Ovary (tissue), 9 donors: ENCODE measurements around the gene MICA. TPM values are rescaled to one million over a fixed set of nuclear protein-coding genes. Genes with fewer than 3 reads are reported as not detected.
"Not testable (repeated sequence)": the region's sequence is repeated elsewhere in the genome, so short reads cannot be mapped to it uniquely, and the experiment has no call there.

Experiments
- DNase-seq, 5 donors: peaks; one replicate each; pipeline ENCODE4 v3.0.0-alpha.2; 2019 to 2020
- H3K27ac ChIP-seq, 2 donors: fragments of 200-600 bp; one replicate each; pipeline versions ENCODE4 v1.5.1 to v1.8.0; 2019 to 2022
- H3K27me3 ChIP-seq: fragments of 200-600 bp; one replicate; pipeline ENCODE4 v1.8.0; 2022
- H3K36me3 ChIP-seq: fragments of 200-600 bp; sonication (generic); one replicate; pipeline ENCODE4 v1.5.1; 2019
- H3K4me1 ChIP-seq: one replicate; pipeline ENCODE4 v1.8.1; 2013; ENCODE audit warnings: mild to moderate bottlenecking, moderate library complexity; ENCODE audit not compliant: insufficient read depth
- H3K4me3 ChIP-seq: fragments of 200-600 bp; sonication (generic); one replicate; pipeline ENCODE4 v1.5.1; 2017
- H3K9me3 ChIP-seq, 2 donors: fragments of 200-600 bp in 1 of 2; sonication (generic) in 1 of 2; one replicate each; pipeline versions ENCODE4 v1.5.1 to v1.8.1; 2013 to 2019; ENCODE audit warnings: mild to moderate bottlenecking in 1 of 2, moderate library complexity in 1 of 2
- CTCF ChIP-seq, 3 donors: fragments of 450-650 bp in 2 of 3; fragments of 200-600 bp in 1 of 3; IDR thresholded peaks; one replicate each; pipeline versions ENCODE4 v1.5.1 to v1.8.0; 2016 to 2022; ENCODE audit warnings: antibody characterized with exemption in 3 of 3, mild to moderate bottlenecking in 1 of 3
- EP300 ChIP-seq: sonication (generic); formaldehyde crosslinking; IDR thresholded peaks from one replicate; pipeline ENCODE4 v1.6.1; 2017; ENCODE audit warnings: antibody characterized with exemption
- POLR2A ChIP-seq: fragments of 450-650 bp; IDR thresholded peaks from one replicate; pipeline ENCODE4 v1.6.1; 2017; ENCODE audit warnings: antibody characterized with exemption, mild to moderate bottlenecking, moderate library complexity
- WGBS, 3 donors: extraction: QIAGEN DNeasy Blood & Tissue Kit in 1 of 3; methylation state at CpG; one replicate each; pipeline versions ENCODE4 v1.1.5 to v1.1.7; 2013 to 2017; 5-methylcytosine and 5-hydroxymethylcytosine counted together
- intact Hi-C, 4 donors: fragments of 100-400 bp; cut with DNase I; formaldehyde crosslinking; loops; one replicate each; pipeline versions ENCODE4 v1.11.0 to v1.15.1; 2022 to 2023
- polyA plus RNA-seq, 2 donors: library from polyadenylated mRNA; stranded (reverse); fragments of 200-250 nt in 1 of 2; fragments of 350-450 nt in 1 of 2; fragmentation: Illumina TruSeq in 1 of 2; extraction: RNeasy Lipid Tissue Mini Kit (QIAGEN cat#74804) in 1 of 2; gene quantifications; one replicate each; pipeline ENCODE4 v1.2.3, GENCODE V29; 2013 to 2014
- total RNA-seq, 7 donors: library from RNA; depleted of rRNA in 2 of 7; stranded (reverse); fragments of >200 nt in 2 of 7; fragmentation: NEBNext Ultra II Directional in 3 of 7; extraction: Animal tissue kit (Norgen Biotek cat#: 25700) in 3 of 7; gene quantifications; one replicate each; pipeline versions ENCODE4 v1.1.0 to v1.2.4, GENCODE V29; 2016 to 2023
- donor health status: DM: no; HTN: no; CAD: no; lungs with moderate emphysema.
- donor health status: DM: no; HTN: no; CAD: no.
- donor health status: Bipolar disorder and iron deficiency.
- donor health status: DM: yes; HTN: yes; CAD: no.
- donor health status: DM: no; HTN: no; CAD: no.
- donor health status: DM: yes; HTN: yes; CAD: no.

MICA gene
- total and polyA plus RNA-seq, 9 donors = 15.8 to 48.9 (median 27.9) TPM

GRCh38 chr6:31366693-31367470 is 36.5 kb upstream of the MICA start:
- H3K9me3 ChIP-seq = no peaks in the 10 kb centered on the region
- DNase-seq = peak; percentile 83 to 93 (median 90)
- intact Hi-C loops = loop anchor here (5.0 to 10.0 kb wide), 3 partner anchors 170 to 230 kb away; partner anchors contain the start of gene PSORS1C2 (in 3 of the 4)
- no peak overlapping the region for H3K4me3 ChIP-seq
- TF ChIP-seq CTCF (IDR thresholded peaks at IDR 0.05) = peak; percentile 80 to 93 (median 93)
- TF ChIP-seq POLR2A = no peak
- no peak for TF ChIP-seq EP300
- H3K27me3 ChIP-seq = no peaks in the 10 kb centered on the region
- 3 to 8% (median 6%) methylated on average over 30 of the region's 30 CpGs for WGBS, 3 donors
- no peaks in the 10 kb centered on the region for H3K4me1 ChIP-seq
- no peak overlapping the region for H3K27ac ChIP-seq
- no peaks in the 10 kb centered on the region for H3K36me3 ChIP-seq

- no peaks in the 10 kb centered on the region for H3K27me3 ChIP-seq
- intact Hi-C loops = loop anchor here (2.0 to 10.0 kb wide), 4 partner anchors 171 to 232 kb away; partner anchors contain the start of gene PSORS1C2 (in 3 of the 4)
- H3K4me3 ChIP-seq = no peak overlapping the region
- WGBS, 3 donors = 56 to 61% (median 60%) methylated on average over 2 of the region's 2 CpGs
- no peaks in the 10 kb centered on the region for H3K36me3 ChIP-seq
- TF ChIP-seq EP300 (no peak), CTCF (IDR thresholded peaks at IDR 0.05) (no peak), POLR2A (no peak)
- H3K27ac ChIP-seq = no peak overlapping the region
- no peaks in the 10 kb centered on the region for H3K4me1 ChIP-seq
- H3K9me3 ChIP-seq = no peaks in the 10 kb centered on the region
- no peak for DNase-seq
Measured at GRCh38 chr6:31368461-31368860, 34.9 kb upstream of the MICA start.

- DNase-seq, H3K27ac ChIP-seq, H3K27me3 ChIP-seq, H3K36me3 ChIP-seq, H3K4me3 ChIP-seq, intact Hi-C loops, H3K4me1 ChIP-seq, H3K9me3 ChIP-seq: not testable (repeated sequence)
- 20 to 45% (median 31%) methylated on average over 5 to 8 of the region's 8 CpGs for WGBS, 3 donors
Measured at GRCh38 chr6:31374118-31374517, 29.3 kb upstream of the MICA start.

- no peak for DNase-seq
- H3K4me1 ChIP-seq = no peaks in the 10 kb centered on the region
- no peaks in the 10 kb centered on the region for H3K9me3 ChIP-seq
- no peak overlapping the region for H3K27ac ChIP-seq
- no peaks in the 10 kb centered on the region for H3K36me3 ChIP-seq
- H3K27me3 ChIP-seq = no peaks in the 10 kb centered on the region
- TF ChIP-seq POLR2A (no peak), CTCF (IDR thresholded peaks at IDR 0.05) (no peak), EP300 (no peak)
- intact Hi-C loops = no loop called here
- no peak overlapping the region for H3K4me3 ChIP-seq
Measured at GRCh38 chr6:31375699-31376098, 27.7 kb upstream of the MICA start.

GRCh38 chr6:31377029-31377428 is 26.4 kb upstream of the MICA start:
- DNase-seq = no peak
- WGBS, 3 donors = 36 to 72% (median 51%) methylated on average over 2 to 4 of the region's 4 CpGs
- no peak for TF ChIP-seq EP300
- no peak for TF ChIP-seq CTCF (IDR thresholded peaks at IDR 0.05)
- TF ChIP-seq POLR2A = no peak
- H3K9me3 ChIP-seq = no peaks in the 10 kb centered on the region
- no peak overlapping the region for H3K27ac ChIP-seq
- H3K4me3 ChIP-seq = no peak overlapping the region
- no peaks in the 10 kb centered on the region for H3K27me3 ChIP-seq
- no peaks in the 10 kb centered on the region for H3K36me3 ChIP-seq
- intact Hi-C loops = no loop called here
- H3K4me1 ChIP-seq = no peaks in the 10 kb centered on the region
